Testis (tissue), 2 donors: Measurements from ENCODE around the gene TCF12.

Source experiments
- CTCF ChIP-seq, 3 experiments: fragments of 450-650 bp in 2 of 3; fragments of 200-600 bp in 1 of 3; sonication (generic) in 1 of 3; IDR thresholded peaks; one replicate each; pipeline ENCODE4 v1.5.1; 2016 to 2019; ENCODE audit warnings: antibody characterized with exemption in 3 of 3, mild to moderate bottlenecking in 2 of 3, moderate library complexity in 1 of 3
- POLR2A ChIP-seq: fragments of 450-650 bp; IDR thresholded peaks from one replicate; pipeline ENCODE4 v1.6.1; 2017; ENCODE audit warnings: antibody characterized with exemption, mild to moderate bottlenecking, moderate library complexity

- TF ChIP-seq CTCF (IDR thresholded peaks at IDR 0.05) (no peak), POLR2A (no peak)
Observed at GRCh38 chr15:57044970-57045369, 126.5 kb downstream of the TCF12 start.
